Stimulated activated CD4-positive, alpha-beta T cell treated with anti-CD3 and anti-CD28 coated beads, TNF-alpha, amount 100 ng/mL, for 48 hours (primary cell): ENCODE data around the gene ZNF679.
A peak's percentile ranks its signal among the peaks of the same experiment; 100 is the strongest.
"Not testable (repeated sequence)": the region's sequence is repeated elsewhere in the genome, so short reads cannot be mapped to it uniquely, and the experiment has no call there.

Experiments used
- DNase-seq, 3 donors: peaks; one replicate each; pipeline ENCODE4 v3.0.0-alpha.2; 2020; ENCODE audit warnings: low read depth in 3 of 3

Gene ZNF679

DNA sequence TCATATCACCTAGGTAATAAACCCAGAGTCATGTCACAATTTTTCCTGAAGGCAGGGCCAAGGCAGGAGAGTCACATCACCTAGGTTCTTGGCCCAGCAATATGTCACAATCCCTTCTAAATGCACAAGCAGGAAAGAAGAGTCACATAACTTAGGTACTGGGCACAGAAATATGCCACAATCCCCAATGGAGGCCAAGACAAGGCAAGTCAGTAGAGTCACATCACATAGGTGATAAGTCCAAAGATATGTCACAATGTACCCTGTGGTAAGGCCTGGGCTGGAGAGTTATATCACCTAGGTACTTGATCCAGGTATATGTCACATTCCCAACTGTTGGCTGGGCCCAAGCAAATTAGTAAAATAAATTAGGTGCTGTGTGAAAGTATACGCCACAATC is at the start of gene ZNF679:
ZNF679 (plus strand) TSS at position 301 of the 400 bp plus-strand sequence. CDS start 20,644 bp downstream, outside the sequence.
- DNase-seq = not testable (repeated sequence)

DNA sequence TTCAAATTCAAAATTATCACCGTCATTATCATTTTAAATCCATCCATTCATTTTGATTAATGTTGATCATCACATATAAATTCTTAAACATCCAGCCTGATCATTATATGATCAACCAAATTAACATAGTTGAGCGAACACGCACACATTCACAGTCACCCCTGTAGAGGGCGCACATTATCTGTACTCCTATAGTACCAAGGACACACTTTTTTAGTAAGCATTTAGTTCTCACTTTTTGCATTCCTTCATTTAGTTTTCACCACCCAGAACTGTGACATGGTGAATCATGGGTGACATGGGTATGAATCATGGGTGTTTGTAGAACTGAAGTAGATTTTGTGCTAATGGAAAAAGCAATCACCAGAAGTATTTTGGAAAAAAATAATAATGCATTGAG is 47.3 kb upstream of the ZNF679 start:
- no peak for DNase-seq

DNA sequence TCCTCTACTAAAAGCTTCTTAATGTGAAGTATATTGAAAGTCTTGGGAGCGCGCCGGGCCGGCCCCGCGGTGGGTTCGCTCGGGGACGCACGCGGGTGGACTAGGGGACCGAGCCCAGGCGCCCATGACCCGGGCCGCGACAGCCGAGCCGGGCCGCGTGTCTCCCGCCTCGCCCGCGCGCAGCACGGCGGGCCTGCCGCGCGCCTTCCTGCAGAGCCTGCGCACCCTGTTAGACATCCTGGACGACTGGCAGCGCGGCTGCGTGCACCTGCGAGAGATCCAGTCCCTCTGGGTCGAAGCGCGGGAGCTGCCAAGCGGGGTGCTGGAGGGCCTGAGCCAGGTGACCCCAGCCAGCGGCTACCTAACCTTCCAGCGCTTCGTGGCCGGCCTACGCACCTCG is 46.7 kb upstream of the ZNF679 start:
- no peak for DNase-seq

DNA sequence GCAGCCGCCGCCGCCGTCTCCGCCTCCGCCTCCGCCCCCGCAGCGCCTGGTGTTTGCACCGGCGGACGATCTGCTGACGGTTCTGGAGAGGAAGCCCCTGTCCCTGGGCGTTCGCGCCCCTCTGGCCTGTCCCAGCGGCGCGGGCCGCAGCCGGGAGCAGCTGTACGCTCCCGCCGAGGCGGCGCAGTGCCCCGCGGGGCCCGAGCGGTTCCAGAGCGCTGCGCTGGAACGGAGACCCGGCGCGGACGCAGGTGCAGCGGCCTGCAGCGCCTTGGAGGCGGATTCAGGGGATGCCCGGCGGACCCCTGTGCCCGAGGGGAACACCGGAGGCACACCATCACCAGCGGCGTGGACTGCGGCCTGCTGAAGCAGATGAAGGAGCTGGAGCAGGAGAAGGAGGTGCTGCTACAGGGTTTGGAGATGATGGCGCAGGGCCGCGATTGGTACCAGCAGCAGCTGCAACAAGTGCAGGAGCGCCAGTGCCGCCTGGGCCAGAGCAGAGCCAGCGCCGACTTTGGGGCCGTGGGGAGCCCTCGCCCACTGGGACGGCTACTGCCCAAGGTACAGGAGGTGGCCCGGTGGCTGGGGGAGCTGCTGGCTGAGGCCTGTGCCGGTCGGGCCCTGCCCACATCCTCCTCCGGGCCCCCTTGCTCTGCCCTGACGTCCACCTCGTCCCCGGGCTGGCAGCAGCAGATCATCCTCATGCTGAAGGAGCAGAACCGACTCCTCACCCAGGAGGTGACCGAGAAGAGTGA is 46.1 kb upstream of the ZNF679 start:
- no peak for DNase-seq

DNA sequence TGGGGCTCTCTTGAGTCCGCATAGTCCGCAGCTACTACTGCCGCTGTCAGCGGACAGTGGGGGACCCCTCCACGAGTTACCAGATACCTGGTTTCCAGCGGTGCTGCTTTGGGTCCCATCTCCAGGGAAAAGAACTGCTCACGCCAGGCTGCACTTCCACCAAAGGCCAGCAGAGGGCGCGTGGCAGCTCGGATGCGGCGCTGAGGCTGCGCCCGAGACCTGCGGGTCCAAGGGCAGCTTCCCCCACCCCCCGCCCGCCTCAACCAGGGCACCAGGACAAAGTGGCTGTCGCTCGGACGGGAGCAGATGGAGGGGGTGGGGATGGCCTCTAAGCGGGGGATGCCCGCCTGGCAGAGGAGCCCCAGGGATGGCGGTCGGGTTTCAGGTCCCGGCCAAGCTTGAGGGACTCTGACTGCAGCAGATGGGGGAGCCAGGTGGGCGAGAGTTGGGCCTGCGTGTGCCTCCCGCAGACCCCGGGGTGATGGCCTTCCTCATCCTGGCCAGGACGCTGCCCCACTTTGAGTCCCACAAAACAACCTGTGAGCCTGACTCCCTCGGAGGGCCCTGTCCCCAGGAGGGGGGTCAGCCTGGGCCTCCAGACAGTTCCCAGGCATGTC is 45.0 kb upstream of the ZNF679 start:
- peak in 1 of 3 donors; percentile 8 for DNase-seq

DNA sequence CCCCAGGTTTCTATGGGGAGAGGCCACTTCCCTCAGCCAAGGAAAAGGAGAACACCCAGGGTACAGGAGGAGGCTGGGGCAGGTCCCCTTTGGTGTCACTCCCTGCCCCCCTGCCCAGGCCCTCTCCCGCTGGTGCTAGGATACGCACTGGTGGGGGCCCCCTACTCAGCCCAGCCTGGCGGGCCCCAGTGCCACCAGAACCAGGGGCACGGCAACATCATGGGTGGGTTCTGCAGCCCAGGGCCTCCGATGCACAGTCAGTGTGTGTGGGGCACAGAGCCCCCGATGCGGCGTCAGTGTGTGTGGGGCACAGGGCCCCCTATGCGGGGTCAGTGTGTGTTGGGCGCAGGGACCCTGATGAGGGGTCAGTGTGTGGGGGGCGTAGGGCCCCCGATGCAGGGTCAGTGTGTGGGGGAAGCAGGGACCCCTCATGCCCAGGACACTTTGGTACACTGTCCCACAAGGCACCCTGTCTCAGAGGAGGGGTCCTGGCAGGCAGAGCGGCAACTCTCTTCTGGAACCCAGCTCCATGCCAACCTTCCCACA is 44.4 kb upstream of the ZNF679 start:
- DNase-seq = no peak

DNA sequence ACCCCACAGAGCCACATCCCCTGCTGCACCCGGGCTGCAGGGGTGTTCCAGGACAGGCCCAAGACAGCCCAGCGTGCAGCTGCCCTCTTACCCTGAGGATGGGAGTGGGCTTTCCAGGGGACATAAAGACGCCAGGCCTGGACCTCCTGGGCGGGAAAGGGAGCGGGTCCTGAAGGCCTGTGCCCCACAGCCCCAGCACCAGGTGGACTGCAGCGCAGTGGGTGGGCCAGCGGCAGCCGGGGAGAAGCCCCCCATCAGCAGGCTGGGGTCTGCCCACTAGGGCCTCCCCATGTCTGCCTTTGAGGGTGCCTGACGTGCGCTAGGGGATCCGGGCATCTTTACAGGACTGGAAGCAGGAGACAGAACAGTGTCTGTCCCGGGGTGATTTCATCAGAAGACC is 43.9 kb upstream of the ZNF679 start:
- DNase-seq = no peak

DNA sequence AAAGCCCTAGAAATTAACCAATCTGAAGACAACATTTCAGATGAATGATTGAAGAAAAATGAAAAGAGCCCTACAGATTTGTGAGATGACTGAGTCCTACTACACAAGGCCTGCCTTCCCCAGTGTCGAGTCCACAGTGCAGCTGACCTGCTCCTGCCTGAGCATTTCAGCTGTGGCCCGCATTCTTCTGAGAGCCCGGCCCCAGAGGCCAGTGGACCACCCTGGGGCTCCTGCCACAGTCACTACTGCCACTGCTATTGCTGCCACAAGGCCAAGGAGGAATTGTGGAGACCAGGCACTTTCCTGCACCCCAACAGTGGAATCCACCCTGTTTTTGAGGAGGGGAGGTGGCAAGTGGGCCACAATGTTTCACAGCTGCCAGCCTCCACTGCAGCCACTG is 40.9 kb upstream of the ZNF679 start:
- DNase-seq = no peak

DNA sequence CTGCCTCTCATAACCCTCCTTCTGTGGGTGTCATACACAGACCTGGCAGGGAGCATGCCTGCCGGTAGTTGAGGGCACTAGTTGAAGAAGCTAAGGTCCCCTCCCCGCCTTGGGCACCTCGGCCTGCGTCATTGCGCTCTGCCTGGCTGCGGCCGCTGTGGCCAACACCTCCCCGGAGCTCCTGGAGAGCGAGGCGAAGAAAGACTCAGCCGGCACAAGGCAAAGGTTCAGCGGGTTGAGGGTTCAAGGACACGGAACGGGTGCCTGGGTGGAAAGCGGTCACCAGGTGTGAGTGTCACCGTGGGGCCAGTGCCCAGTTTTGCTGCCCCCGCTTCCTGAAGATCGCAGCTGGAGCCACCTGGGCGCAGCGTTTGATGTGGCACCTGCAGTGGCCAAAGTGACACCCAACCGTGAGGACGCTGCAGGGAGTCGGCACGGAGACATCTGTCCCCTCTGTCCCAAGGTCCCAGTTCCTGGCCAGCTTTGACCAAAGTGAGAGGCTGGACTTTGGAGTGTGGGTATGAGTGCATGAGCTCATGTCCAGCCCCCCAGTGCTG is 36.0 kb upstream of the ZNF679 start:
- no peak for DNase-seq

DNA sequence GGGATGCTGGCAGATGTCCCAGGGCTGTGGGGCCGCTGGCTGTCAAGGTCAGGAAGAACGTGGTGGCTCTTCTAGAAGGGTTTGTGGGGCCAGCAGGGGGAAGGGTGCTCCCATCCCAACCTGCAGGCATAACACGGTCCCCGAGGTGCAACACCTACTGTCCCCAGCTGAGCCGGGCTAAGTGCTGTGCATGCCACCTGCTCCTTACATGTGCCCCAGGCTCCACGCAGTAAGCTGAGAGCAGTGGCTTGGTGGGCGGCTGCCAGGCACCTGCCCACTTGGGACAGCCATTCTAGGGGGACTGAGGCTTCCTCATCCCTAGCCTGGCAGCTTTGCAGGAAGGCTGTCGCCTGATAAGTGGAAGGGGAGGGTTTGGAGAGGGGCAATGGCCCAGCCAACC is 35.5 kb upstream of the ZNF679 start:
- DNase-seq = no peak

DNA sequence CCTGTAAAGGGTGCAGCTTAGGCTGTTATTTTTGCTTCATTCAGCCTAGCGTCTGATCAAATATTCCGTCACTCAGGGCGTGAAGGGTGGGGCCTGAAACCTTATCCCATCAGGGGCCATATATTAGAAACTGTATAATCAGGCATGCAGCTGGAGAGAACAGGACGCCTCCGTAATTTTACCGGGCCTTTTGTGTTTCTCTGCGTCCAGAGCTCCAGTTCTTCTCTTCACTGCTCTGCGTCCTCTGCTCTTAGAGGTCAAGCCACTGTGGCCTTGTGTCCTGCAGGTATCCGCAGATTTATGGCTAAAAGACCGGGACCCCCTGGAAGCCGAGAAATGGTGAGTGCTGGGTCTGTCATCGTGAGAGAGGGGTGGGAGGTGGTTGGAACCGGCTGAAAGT is 21.4 kb upstream of the ZNF679 start, which contains the start of gene ZNF735:
ZNF735 (plus strand) TSS at position 301 of the 400 bp plus-strand sequence; CDS start at position 301, 0 bp downstream.
- DNase-seq = no peak

DNA sequence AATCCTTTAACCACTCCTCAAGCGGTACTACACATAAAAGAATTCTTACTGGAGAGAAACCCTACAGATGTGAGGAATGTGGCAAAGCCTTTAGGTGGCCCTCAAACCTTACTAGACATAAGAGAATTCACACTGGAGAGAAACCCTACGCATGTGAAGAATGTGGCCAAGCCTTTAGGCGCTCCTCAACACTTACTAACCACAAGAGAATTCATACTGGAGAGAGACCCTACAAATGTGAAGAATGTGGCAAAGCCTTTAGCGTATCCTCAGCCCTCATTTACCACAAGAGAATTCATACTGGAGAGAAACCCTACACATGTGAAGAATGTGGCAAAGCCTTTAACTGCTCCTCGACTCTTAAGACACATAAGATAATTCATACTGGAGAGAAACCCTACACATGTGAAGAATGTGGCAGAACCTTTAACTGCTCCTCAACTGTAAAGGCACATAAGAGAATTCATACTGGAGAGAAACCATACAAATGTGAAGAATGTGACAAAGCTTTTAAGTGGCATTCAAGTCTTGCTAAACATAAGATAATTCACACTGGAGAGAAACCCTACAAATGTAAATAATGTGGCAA is 8.5 kb upstream of the ZNF679 start:
- DNase-seq = not testable (repeated sequence)

DNA sequence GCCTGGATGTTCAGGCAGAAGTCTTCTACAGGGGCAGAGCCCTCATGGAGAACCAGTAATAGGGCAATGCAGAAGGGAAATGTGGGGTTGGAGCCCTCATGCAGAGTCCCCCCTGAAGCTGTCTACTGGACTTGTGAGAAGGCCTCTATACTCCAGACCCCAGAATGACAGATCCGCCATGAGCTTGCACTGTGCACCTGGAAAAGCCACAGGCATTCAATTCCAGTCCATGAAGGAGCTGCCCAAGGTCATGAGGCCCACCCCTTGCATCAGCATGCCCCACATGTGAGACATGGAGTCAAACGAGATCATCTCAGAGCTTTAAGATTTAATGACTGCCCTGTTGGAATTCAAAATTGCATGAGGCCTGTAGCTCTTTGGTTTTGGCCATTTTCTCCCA is 4.9 kb upstream of the ZNF679 start:
- no peak for DNase-seq

DNA sequence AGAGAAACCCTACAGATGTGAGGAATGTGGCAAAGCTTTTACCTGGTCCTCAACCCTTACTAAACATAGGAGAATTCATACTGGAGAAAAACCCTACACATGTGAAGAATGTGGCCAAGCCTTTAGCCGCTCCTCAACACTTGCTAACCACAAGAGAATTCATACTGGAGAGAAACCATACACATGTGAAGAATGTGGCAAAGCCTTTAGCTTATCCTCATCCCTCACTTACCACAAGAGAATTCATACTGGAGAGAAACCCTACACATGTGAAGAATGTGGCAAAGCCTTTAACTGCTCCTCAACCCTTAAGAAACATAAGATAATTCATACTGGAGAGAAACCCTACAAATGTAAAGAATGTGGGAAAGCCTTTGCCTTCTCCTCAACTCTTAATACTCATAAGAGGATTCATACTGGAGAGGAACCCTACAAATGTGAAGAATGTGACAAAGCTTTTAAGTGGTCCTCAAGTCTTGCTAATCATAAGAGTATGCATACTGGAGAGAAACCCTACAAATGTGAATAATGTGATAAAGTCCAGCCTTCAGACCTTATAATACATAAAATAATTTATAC is 38.2 kb downstream of the ZNF679 start:
- DNase-seq = no peak

DNA sequence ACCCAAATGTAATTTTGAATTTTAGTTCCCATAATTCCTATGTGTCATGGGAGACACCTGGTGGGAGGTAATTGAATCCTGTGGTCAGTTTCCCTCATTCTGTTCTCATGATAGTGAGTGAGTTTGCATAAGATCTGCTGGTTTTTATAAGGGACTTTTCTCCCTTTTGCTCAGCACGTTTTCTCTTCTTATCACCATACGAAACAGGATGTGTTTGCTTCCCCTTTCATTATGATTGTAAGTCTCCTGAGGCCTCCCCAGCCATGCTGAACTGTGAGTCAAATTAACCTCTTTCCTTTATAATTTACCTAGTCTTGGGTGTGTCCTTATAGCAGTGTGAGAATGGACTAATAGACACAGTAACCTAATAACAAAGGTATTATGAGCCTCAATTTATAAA is 49.4 kb downstream of the ZNF679 start:
- DNase-seq = no peak

DNA sequence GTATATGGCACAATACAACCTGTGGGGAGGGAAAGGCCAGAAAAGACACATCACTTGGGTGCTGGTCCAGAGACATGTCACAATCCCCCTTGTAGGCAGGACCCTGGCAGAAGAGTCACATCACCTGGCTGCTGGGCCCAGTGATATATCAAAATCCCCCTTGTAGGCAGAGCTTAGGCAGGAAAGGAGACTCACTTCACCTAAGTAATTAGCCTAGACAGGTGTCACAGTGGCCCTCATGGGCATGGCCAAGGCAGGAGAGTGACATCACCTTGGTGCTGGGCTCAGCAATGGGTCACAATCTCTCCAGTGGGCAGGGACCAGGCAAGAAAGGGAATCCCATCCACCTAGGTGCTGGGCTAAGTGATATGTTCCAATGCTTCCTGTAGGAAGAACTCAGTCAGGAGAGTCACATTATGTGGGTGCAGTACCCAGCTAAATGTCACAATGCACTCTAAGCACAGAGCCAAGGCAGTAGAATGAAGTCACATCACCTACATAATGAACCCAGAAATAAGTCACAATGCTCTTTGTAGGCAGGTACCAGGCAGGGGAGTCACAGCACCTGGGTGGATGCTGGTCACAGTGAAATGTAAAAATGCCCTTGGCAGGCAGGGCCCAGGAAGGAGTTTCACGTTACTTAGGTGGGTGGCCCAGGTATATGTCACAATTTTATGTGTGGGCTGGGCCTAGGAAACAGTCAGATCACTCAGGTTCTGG is 66.6 kb downstream of the ZNF679 start:
- DNase-seq = no peak

DNA sequence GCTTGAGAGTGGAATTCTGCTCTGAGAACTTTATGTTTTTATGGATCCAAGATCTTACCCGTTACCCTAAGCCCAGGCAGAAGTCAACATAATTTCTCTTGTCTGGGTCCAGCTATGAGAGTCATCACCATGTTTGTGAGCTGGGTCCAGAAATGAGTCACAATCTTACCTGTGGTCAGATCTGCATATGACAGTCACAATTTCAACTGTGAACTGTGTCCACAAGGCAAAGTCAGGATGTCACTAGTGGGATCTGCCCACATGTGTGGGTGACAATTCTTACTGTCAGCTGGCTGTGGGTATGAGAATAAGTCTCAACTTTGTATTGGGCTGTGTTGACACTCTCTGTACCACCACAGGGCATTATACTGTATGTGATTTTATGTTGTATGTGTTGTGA is 69.1 kb downstream of the ZNF679 start:
- not testable (repeated sequence) for DNase-seq

DNA sequence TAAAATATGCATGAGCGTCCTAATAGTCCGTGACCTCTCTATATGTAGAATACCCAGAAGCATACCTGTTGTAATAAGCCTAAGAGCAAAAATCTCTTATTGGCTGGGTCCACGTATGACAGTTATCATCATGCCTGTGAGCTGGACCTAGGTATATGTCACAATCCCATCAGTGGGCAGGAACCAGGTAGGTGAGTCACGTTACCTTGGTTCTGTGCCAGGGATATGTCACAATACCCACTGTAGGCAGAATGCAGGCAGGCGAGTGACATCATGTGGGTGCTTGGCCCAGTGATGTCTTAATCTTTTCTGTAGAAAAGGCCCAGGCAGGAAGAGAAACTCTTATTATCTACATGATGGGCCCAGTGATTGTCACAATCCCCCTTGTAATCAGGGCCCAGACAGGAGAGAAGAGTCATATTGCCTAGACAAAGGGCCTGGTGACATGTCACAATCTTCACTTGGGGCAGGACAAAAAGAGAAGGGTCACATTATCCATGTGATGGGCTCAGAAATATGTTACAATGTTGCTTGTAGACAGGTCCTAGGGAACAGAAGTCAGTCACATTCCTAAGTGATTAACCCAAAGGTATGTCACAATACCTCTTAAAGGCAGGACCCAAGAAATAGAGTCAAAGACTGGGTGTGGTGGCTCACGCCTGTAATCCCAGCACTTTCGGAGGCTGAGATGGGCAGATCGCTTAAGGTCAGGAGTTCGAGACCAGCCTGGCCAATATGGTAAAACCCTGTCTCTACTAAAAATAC is 72.5 kb downstream of the ZNF679 start:
- DNase-seq = no peak

DNA sequence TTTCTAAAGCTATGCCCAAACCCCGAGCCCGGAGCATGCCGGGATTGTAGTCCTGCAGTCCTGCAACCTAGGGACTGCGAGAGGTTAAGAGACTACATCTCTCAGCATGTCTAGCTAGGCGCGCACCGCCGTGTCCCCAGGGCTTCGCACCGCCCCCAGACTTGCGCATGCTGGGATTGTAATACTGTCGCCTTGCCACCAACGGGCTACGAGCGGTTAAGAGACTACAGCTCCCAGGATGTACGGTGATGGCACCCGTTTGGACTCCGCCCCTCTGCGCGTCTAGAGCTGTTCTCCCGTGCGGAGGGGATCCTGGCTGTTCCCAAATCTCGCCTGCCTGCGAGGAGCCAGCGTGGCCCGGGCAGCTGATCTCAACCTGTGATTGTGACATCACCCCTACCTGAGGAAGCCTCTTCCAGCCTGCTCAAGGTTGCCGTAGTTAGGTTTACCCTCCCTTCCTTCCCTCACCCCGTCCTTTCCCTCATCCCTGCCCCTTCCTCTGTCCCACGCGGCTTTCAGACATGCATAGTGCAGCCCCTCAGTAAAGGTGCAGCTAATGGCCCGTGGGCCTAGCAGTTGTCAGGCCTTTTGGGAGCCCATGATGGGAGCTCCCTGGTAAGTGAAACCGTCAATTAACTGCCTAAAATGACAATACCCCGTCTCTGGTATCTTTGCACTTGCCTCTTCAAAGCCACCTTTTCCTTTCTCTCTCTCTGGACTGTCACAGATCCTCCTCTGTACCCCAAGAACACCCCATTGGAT is 79.2 kb downstream of the ZNF679 start:
- peak; percentile 80 to 91 (median 83) for DNase-seq

DNA sequence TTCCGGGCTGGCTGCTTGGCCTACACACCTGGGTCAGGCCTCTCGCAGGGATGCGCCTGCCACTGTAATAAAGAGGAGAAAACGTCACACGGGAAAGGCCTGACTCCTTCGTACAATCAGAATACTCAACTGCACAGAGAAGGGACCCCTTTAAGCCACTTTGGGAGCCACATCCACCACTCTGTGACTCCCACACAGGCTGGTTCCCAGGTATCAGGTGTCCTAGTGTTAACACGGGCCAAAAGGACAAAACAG is 79.7 kb downstream of the ZNF679 start:
- no peak for DNase-seq
